GM19035 (cell line): ENCODE measurements around the gene PDCD11.

ENCODE experiments used
- ATAC-seq: cut with Tn5 transposase; IDR thresholded peaks from one replicate; pipeline ENCODE4 v1.9.1; 2021; ENCODE audit not compliant: unreplicated experiment

Gene PDCD11

DNA sequence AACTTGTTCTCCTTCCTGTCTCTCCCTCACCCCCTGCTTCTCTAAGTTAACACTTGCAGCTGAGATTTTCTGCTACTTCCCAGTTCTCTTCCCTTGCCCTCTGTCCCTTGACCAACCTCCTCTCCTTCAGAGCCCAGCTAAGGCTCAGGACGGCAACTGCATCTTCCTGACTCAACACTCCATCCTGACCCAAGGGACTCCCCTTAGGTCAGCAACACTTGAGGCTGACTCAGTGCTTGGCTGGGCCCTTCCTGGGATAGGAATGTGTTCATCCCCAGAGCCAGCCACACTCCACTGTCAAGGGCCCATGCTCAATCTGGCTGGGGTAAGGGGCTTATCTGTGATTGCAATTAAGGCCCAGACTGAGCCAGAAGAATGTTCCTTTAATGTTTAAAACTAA lies 52.3 kb downstream of the PDCD11 start:
- ATAC-seq, result no peak

DNA sequence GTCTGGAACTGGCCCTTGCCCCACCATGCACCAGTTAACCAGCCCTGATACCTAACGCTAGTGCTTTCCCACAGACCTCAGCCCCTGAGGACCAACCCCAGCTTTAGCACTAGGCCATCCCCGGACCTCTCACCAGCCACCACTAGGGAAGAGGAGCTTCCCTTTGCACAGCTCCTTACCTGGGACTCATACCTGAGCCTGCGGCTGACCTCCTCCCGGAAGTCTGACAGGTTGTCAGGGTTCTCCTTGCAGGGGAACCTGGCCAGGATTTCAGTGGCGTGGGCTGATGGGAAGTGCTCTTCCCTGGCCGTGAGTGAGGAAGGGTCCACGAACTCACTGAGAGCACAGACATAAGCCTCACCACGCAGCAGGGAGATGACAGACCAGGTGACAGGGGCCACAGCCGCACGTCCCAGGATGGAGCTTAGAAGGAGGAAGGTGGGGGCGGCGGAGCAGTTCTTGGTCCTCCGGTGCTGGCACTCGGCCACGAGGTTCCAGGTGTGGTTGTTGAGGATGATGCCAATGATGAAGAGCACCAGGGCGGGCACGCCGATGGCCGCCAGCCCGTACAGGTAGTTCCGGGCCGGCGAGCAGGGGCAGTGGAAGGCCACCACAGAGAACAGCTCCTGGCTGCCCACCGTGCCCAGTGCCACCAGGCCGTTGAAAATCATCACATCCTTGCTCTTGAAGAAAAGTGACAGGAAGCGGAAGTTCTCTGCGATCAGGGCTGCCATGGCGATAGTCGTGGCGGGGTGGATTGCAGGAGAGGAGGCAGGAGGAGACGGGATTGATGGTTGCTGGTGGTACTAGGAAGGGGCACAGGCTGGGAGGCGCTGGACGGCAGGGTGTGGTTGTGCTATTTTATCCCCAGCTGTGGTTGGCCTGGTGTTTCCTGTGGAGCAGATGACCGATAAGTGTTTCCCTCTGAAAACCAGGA lies 53.0 kb downstream of the PDCD11 start:
- no peak for ATAC-seq

DNA sequence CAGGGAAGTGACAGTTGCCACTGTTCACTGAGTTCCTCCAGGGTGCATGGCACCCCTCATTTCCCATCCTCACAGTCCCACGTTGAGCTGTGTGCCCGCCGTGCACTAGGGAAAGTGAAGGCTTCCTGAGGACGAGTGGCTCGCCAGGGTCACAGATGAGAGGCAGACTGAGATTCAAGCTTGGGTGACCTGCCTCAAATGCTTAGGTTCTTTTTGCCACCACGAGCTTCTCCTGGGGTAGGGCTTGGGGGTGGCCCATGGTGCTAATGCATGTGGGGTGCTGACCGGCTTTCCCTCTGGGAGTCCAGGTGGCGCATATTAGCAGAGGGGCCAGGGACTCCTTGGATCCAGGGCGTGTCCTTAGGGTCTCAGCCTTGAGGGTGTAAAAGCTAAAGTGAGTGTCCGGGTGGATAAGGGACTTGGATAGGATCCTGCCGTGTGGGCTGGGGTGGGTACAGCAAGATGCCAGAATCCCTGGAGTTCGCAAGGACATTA lies 53.8 kb downstream of the PDCD11 start:
- no peak for ATAC-seq

DNA sequence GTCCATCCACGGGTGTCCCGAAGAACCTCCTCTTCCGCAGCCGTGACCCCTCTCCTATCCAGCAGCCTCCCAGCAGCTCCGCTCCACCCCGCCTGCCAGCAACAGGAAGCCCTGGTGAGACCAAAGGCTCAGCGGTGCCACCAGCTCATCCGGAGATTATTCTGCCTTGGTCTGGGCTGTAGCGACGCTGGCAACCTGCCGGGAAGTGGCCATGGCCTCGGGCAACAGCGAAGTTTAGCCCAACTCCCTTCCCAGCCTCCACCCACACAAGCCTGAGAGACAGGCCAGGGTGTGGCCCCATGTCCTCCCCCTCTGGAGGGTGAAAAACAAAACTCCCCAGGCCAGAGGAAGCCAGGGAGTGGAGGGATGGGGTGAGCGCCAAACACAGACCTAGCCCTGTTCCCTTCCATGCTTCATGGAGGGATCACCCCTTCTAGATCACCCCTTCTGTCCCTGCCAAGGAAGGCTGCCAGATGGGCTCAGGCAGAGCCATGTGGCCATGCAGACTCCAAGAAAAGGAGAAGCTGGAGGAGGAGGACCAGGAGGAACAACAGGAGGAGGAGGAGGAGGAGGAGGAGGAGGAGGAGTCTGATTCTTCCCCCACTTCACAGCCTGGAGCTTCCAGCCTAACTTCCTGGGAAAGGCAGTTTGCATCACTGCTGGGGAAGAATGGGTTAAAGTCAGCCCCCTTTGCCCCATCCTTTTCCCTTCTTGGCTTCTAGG lies 54.8 kb downstream of the PDCD11 start:
- ATAC-seq, result no peak

GRCh38 chr10:103451831-103452505 lies 55.5 kb downstream of the PDCD11 start, which contains the start of gene CALHM2:
Gene CALHM2, minus strand, starts transcription at chr10:103452370. Its CDS starts 2,429 bp downstream, at chr10:103449941.
- peak; percentile 71 for ATAC-seq

DNA sequence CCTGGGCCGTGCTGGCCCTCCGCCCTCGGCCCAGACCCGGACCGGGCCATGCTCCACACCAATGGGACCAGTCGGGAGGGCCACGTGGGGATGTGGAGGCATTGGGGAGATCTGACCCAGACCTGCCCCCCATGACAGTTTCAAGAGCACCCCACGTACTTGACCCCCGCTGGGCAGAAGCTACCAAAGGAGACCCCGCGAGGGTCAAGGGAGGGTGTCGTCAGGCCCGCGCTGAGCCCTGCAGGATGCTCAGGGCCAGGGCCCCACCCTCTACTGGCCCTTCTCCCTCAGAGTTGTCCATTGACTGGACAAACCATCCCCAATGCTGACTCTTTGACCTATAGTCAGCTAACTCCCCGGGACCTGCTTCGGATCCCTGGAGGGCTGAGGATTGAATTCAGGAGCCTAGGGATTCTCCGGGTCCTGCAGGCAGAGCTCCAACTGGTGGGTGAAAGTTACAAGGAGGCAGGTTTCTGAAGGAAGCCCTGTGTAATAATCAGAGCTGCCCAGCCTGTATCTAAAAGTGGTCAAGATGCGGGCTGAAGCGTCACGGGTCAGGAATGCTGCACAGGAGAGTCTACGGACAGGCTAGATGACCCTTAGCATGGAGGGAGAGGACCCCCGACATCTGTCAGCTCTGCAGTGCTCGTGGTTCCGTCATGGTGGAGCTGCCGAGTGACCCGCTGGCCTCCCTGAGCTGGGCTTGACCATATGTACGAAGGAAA lies 56.2 kb downstream of the PDCD11 start:
- no peak for ATAC-seq

DNA sequence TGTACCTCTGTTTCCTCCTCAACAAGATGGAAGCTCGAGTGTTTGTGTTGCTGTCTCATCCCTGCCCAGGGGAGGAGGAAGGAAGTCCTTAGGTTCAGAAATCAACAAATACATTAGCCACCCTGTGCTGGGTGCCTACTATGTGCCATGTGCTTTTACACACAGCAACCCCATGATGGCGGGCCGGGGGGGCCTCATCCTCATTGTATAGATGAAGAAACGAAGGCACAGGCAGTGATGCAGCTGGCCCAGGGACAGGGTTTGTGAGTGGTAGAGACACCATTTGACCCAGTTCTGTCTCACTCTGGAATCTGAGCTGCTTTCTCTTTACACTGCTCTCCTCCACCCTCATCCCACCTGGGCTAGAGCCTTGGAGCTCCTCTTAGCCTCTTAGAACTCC lies 57.6 kb downstream of the PDCD11 start:
- no peak for ATAC-seq

DNA sequence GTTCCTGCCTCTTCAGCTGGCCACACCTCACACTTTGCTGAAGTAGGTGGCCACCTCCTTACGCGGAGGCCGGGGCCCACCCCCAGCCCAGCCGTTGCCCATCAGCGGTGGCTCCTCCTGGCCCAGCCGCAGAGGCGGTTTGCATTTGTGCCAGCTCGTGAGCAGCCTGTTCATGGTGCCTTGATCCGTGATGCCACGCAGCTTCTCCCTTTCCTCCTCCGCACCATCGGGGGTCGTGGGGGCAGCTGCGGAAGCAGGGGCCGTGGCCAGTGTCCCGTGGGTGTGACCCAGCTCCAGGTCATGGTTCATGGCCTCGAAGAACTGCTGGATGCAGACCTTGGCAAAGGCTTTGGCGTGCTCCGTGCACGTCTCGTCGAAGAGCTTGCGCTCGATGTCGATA lies 58.8 kb downstream of the PDCD11 start:
- ATAC-seq, result no peak

GRCh38 chr10:103456074-103456660 lies 59.7 kb downstream of the PDCD11 start:
- ATAC-seq, result no peak

GRCh38 chr10:103457176-103457712 lies 60.8 kb downstream of the PDCD11 start:
- no peak for ATAC-seq

DNA sequence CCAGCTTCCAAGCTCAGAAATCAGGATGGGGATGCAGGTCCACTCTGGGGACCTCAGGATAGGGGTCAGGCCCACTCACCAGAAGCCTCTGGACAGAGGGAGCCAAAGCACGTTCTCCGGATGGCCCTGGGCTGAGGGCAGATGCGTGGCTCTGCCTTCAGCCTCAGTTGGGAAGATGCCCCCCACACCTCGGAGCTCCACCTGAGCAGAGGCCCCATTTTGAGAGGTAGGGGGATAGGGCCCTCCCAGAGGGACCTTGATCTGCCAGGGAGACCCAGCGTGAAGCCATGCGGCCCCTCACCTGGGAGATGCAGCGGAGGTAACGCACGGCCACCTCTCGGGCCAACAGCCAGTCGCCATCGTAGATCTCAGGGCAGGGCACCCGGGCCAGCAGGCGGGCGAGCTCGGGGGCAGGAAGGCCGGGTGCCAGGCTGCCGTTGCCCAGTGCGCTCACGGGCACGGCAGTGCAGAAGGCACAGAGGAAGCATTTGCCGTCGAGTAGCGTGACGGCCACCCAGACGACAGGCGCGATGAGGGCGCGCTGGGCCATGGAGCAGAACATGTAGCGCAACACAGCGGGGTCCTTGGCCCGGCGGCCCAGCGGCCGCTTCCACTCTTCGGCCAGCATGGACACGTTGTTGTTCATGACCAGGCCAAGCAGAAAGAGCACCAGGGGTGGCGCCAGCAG lies 61.6 kb downstream of the PDCD11 start:
- ATAC-seq, result no peak

DNA sequence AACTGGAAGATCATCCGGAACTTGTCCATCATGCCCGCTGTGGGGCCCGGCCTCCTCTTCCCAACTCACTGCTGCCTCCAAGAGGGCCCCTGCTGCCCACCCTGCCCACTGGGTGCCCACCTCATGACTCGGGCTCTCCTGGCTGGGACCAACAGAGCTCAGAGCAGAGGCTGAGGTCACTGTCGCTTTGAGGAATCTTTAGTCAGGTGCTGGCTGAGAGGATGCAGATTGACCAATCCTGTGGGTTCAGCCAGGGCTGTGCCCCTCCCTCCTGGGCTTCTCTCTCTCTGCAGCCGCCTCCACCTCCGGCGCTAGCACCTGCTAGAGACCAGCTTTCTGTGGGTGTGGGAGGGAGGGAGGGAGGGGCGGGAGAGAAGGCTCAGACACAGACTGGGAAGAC lies 62.3 kb downstream of the PDCD11 start, which contains the start of gene CALHM1:
Gene CALHM1, minus strand, starts transcription at position 181 of the 400 bp plus-strand sequence. Its CDS starts 149 bp downstream, at position 32.
- ATAC-seq, result no peak

DNA sequence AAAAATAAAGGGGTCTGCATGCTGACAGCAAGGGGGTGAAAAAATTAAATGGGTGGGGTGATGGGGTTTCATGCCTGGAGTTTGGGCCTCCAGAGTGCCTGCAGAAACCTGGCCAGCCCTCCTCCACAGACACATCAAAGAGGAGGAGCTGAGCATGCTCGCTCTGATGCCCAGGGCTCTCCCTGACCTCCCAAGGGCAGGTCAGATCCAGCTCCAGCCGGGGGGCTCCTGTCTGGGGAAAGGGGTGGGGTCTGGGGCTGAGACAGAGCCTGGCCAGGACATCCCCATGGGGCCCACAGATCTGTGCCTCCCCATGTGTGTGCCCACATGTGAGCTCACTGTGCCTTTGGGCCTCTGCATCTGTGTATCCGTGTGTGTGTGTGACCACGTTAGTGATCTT lies 63.2 kb downstream of the PDCD11 start:
- no peak for ATAC-seq

GRCh38 chr10:103463499-103463898 lies 67.1 kb downstream of the PDCD11 start:
- ATAC-seq, result no peak

- ATAC-seq, result no peak
These were observed 69.2 kb downstream of the PDCD11 start for GRCh38 chr10:103465411-103466179.

- ATAC-seq, result no peak
These were observed 70.3 kb downstream of the PDCD11 start for GRCh38 chr10:103466734-103467133.

DNA sequence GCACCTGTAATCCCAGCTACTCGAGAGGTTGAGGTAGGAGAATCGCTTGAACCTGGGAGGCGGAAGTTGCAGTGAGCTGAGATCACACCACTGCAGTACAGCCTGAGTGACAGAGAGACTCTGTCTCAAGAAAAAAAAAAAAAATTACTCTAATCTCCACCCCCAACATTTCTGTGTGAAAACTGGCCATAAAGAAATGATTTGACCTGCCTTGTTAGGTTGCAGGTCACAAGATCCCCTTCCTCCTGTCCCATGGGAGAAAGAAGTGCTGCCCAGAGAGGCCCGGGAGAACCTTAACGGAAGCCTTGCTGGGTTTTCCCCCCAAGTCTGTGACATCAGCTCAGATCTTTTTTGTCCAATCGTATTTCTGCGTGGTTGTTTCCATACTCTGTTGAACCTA lies 71.0 kb downstream of the PDCD11 start:
- ATAC-seq, result no peak

DNA sequence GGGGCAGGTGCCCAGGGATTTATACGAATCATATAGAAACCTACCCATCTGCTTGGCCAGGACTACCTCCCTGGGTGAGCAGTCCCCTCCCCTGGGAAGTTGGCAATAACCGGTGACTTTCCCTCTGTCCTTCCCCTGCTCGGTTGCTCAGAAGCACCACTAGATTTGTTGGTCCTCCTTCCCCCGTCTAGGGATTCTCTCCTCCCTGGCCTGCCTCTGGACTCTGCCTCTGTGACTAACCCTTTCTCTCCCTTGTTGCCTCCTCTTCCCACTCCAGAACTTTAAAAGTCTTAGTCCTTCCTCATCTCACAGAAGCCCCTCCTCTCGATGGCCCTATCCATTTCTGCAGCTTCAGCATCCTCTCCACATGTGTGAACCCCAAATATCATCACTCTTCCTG lies 72.8 kb downstream of the PDCD11 start:
- ATAC-seq, result no peak
